Neural progenitor cell (in vitro differentiated cells): ENCODE data around the gene INA.

Source experiments
- EZH2 ChIP-seq: fragments of 200-600 bp; sonication (generic); IDR thresholded peaks from 2 replicates; pipeline ENCODE4 v1.6.1; 2017; ENCODE audit warnings: antibody characterized with exemption, mild to moderate bottlenecking, moderate library complexity
- TF ChIP-seq, protein P1 (sequence below): fragments of 200-600 bp; sonication (generic); IDR thresholded peaks from 2 replicates; pipeline ENCODE4 v1.5.1; 2017; ENCODE audit warnings: antibody characterized with exemption, mild to moderate bottlenecking

DNA sequence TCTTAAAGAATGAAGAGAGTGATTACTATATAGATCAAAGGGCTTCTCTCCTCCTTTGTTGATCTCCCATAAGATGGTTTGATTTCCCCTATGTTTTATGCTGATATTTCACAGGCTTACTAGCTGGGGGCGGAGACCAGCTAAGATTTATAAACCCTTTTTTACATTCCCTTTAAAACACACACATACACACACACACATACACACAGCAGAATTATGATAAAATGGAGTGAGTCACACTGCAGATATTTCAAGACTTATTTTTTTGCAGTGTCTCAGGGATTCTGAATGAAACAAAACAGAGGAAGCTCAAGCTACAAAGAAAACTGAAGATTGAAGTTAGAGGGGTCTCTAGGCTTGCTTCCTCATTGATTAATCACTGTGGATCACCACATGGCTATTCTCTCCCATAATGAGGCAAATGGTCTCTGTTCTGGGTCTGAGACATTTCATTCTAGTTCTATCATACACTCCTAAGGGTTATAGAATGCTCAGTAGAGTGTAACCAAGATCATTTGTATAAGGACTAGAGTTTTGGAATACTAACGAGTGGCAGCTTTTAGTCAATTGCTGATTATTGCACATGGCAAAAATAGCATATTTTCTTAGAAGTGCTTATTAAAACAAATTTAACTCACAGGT lies 18.6 kb downstream of the INA start:
- TF ChIP-seq EZH2 = no peak
- TF ChIP-seq, protein P1, sequence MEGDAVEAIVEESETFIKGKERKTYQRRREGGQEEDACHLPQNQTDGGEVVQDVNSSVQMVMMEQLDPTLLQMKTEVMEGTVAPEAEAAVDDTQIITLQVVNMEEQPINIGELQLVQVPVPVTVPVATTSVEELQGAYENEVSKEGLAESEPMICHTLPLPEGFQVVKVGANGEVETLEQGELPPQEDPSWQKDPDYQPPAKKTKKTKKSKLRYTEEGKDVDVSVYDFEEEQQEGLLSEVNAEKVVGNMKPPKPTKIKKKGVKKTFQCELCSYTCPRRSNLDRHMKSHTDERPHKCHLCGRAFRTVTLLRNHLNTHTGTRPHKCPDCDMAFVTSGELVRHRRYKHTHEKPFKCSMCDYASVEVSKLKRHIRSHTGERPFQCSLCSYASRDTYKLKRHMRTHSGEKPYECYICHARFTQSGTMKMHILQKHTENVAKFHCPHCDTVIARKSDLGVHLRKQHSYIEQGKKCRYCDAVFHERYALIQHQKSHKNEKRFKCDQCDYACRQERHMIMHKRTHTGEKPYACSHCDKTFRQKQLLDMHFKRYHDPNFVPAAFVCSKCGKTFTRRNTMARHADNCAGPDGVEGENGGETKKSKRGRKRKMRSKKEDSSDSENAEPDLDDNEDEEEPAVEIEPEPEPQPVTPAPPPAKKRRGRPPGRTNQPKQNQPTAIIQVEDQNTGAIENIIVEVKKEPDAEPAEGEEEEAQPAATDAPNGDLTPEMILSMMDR = no peak
